A549 (cell line): Measurements from ENCODE around the gene MAGEF1. TPM values are rescaled to one million over a fixed set of nuclear protein-coding genes. Genes with fewer than 3 reads are reported as not detected.

Experiments used
- ATAC-seq, 2 experiments: fragments of 200-7000 bp in 1 of 2; fragments of >200 bp in 1 of 2; cut with Nextera tagmentation in 1 of 2; cut with Tn5 transposase in 1 of 2; 3 replicates each; pipeline versions ENCODE4 v1.8.0 to v1.9.1; 2018 to 2020; ENCODE audit warnings: mild to moderate bottlenecking in 1 of 2, moderate library complexity in 1 of 2
- CTCF ChIA-PET: fragments of 300-600 bp; sonication (Branson Sonifier 250); formaldehyde crosslinking; extraction: SDS; loops from one replicate; lab custom pipeline; 2021; ENCODE audit warnings: antibody characterized with exemption, inconsistent platforms; lab: Yijun Ruan, JAX
- POLR2A ChIA-PET: fragments of 350-600 bp; formaldehyde crosslinking; extraction: SDS; loops from one replicate; lab custom pipeline; 2021; ENCODE audit warnings: antibody characterized with exemption, inconsistent platforms; lab: Yijun Ruan, JAX
- DNase-seq, 2 experiments: peaks; one replicate each; pipeline versions ENCODE4 v3.0.0 to v3.0.0-alpha.2; 2011 to 2016; ENCODE audit warnings: low read depth in 1 of 2, low spot score in 1 of 2
- FAIRE-seq: peaks from 2 replicates; lab custom pipeline; 2011; peaks lifted over from hg19 to GRCh38; lab: Jason Lieb, UNC
- H3K27ac ChIP-seq, 2 experiments: fragments of >200 bp; sonication (Bioruptor Twin); formaldehyde crosslinking; 3 replicates each; pipeline ENCODE4 v1.5.1; 2016 to 2017
- H3K4me1 ChIP-seq: fragments of >200 bp; sonication (Bioruptor Twin); formaldehyde crosslinking; 3 replicates; pipeline ENCODE4 v1.6.1; 2016
- H3K4me2 ChIP-seq: fragments of >200 bp; sonication (Bioruptor Twin); formaldehyde crosslinking; 3 replicates; pipeline ENCODE4 v1.6.1; 2016
- H3K4me3 ChIP-seq: fragments of >200 bp; sonication (Bioruptor Twin); formaldehyde crosslinking; 3 replicates; pipeline ENCODE4 v1.5.1; 2016
- H3K9me3 ChIP-seq: fragments of >200 bp; sonication (Bioruptor Twin); formaldehyde crosslinking; 3 replicates; pipeline ENCODE4 v1.6.1; 2016
- CBX8 ChIP-seq: fragments of 200-600 bp; sonication (generic); IDR thresholded peaks from 2 replicates; pipeline ENCODE4 v1.6.1; 2016
- CHD2 ChIP-seq: fragments of 150-350 bp; IDR thresholded peaks from 2 replicates; pipeline ENCODE4 v1.6.1; 2014; ENCODE audit warnings: low read length; ENCODE audit not compliant: partially characterized antibody
- CTCF ChIP-seq: fragments of >200 bp; sonication (Bioruptor Twin); formaldehyde crosslinking; IDR thresholded peaks from 3 replicates; pipeline ENCODE4 v1.5.1; 2016
- E2F6 ChIP-seq: IDR thresholded peaks from 2 replicates; pipeline ENCODE4 v1.6.1; 2012; ENCODE audit warnings: low read depth, borderline replicate concordance
- EHF ChIP-seq: fragments of 250-450 bp; sonication (Bioruptor Pico); IDR thresholded peaks from 2 replicates; pipeline ENCODE4 v1.5.0; 2020; ENCODE audit warnings: mild to moderate bottlenecking
- EHMT2 ChIP-seq: fragments of 200-600 bp; sonication (generic); IDR thresholded peaks from 2 replicates; pipeline ENCODE4 v1.6.1; 2016; ENCODE audit warnings: antibody characterized with exemption, low read depth, mild to moderate bottlenecking, moderate library complexity
- EP300 ChIP-seq, 2 experiments: fragments of >200 bp; sonication (Bioruptor Twin); formaldehyde crosslinking; IDR thresholded peaks; 2 replicates in 1 of 2; 3 replicates in 1 of 2; pipeline ENCODE4 v1.6.1; 2016 to 2017
- FOSB ChIP-seq: fragments of 250-450 bp; sonication (Bioruptor Pico); IDR thresholded peaks from 2 replicates; pipeline ENCODE4 v1.5.0; 2020; ENCODE audit warnings: mild to moderate bottlenecking, moderate library complexity
- HMGXB4 ChIP-seq: fragments of 250-450 bp; sonication (Bioruptor Pico); IDR thresholded peaks from 2 replicates; pipeline ENCODE4 v1.5.0; 2021; ENCODE audit warnings: mild to moderate bottlenecking, moderate library complexity, borderline replicate concordance
- HOXB5 ChIP-seq: fragments of 250-450 bp; sonication (Bioruptor Pico); IDR thresholded peaks from 2 replicates; pipeline ENCODE4 v1.5.0; 2020; ENCODE audit warnings: mild to moderate bottlenecking, moderate library complexity
- NFE2L2 ChIP-seq: fragments of 150-350 bp; conservative IDR thresholded peaks from 2 replicates; pipeline ENCODE4 v1.6.1; 2014; ENCODE audit warnings: low read length
- PBX3 ChIP-seq: IDR thresholded peaks from 2 replicates; pipeline ENCODE4 v1.6.1; 2012
- POLR2A ChIP-seq: IDR thresholded peaks from 2 replicates; pipeline ENCODE4 v1.6.1; 2012; ENCODE audit warnings: mild to moderate bottlenecking, low read length
- POLR2AphosphoS2 ChIP-seq: conservative IDR thresholded peaks from 2 replicates; pipeline ENCODE4 v1.6.1; 2012; ENCODE audit warnings: low read length, improper control_type of control experiment, inconsistent platforms
- TFCP2L1 ChIP-seq: fragments of 250-450 bp; sonication (Bioruptor Pico); IDR thresholded peaks from 2 replicates; pipeline ENCODE4 v1.5.0; 2021; ENCODE audit warnings: mild to moderate bottlenecking
- TP53 ChIP-seq: fragments of 250-450 bp; sonication (Bioruptor Pico); IDR thresholded peaks from 2 replicates; pipeline ENCODE4 v1.5.0; 2021; ENCODE audit warnings: mild to moderate bottlenecking, moderate library complexity
- ZFP36 ChIP-seq: fragments of 450-650 bp; IDR thresholded peaks from 2 replicates; pipeline ENCODE4 v1.6.1; 2014; ENCODE audit warnings: borderline replicate concordance; ENCODE audit not compliant: partially characterized antibody
- ZSCAN20 ChIP-seq: fragments of 250-450 bp; sonication (Bioruptor Pico); IDR thresholded peaks from 2 replicates; pipeline ENCODE4 v1.8.0; 2022; ENCODE audit warnings: mild to moderate bottlenecking, moderate library complexity
- WGBS: methylation state at CpG from one replicate; pipeline ENCODE4 v1.1.6; 2017; ENCODE audit errors: missing lambda C conversion rate; 5-methylcytosine and 5-hydroxymethylcytosine counted together
- polyA plus RNA-seq, 4 experiments: library from polyadenylated mRNA; depleted of rRNA in 3 of 4; stranded (reverse); fragments of >200 nt; fragmentation: RNase III in 1 of 4; extraction: RNeasy Plus Mini Kit Qiagen cat#74134 plus additional on column Dnase treatment in 1 of 4; gene quantifications; 2 replicates in 3 of 4; 3 replicates in 1 of 4; pipeline ENCODE4 v1.2.3, GENCODE V29; 2011 to 2017
- TF ChIP-seq, protein P1 (sequence below): fragments of 200-600 bp; sonication (generic); IDR thresholded peaks from 2 replicates; pipeline ENCODE4 v1.6.1; 2016; ENCODE audit warnings: antibody characterized with exemption, mild to moderate bottlenecking, moderate library complexity
- TF ChIP-seq, protein P2 (sequence below): fragments of 150-350 bp; IDR thresholded peaks from 2 replicates; pipeline ENCODE4 v1.6.1; 2014; ENCODE audit warnings: low read depth, mild to moderate bottlenecking, low read length

The MAGEF1 gene
- polyA plus RNA-seq, 2 of the 4 experiments (the other 2 are of a cell fraction), result 19.6 to 30.8 TPM

DNA sequence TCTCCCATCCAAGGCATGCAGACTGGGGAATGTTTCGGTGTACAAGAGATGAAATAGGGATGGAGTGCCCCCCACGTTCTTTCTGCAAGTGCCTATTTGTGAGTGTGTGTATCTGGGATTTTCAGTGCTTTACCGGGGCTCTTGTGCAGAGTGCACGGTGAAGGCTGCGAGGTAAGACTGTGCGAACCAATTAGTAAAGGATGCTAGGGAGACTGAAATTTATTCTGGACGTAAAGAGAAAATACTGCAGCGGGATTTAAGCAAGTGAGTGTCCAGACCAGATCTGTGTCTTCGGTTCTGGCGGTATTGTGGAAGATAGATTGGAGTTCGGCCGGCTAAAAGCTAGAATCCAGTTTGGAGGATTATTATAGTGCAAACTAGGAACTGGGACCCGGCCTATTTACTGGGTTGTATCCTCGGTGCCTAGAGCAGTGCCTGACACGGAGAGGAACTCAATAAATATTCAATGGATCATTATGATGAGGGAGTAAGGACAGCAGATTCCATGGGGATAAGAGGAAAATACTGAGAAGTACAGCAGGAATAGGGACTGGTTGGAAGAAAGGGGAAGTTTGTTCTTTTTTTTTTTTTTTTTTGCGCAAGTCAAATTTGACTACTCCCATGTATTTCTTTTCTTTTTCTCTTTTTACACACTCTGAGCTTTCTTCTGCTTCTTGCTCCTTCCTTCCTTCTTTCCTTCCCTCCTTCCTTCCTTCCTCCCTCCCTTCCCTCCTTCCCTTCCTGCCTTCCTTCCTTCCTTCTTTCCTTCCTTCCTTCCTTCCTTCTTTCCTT is 580 bp upstream of the MAGEF1 start:
- H3K4me1 ChIP-seq, result peaks cover 17% of the 10 kb centered on the region; the same call in 2 of the 3 replicates
- POLR2A ChIA-PET, result interaction anchor here (0.7 to 2.0 kb wide), 4 partner anchors 12 to 151 kb away, joined by 3 to 9 read pairs (median 4); partner anchors contain the start of gene EPHB3
- H3K4me3 ChIP-seq, result peak overlapping the region; percentile 75
- no peaks in the 10 kb centered on the region for H3K9me3 ChIP-seq
- H3K27ac ChIP-seq, result peak overlapping the region; percentile 90 to 97
- ATAC-seq (peak in 1 of 2 experiments; percentile 74; a peak in 1 of 6 replicates), DNase-seq (no peak), FAIRE-seq (no peak)
- TF ChIP-seq E2F6 (0 out of 2 replicates have a peak, but pooled peaks have one; percentile 7), TFCP2L1 (CRISPR knock-in tag) (no peak)
- WGBS, result 8% methylated on average over 16 of the region's 16 CpGs
- H3K4me2 ChIP-seq, result peak overlapping the region; percentile 66
- CTCF ChIA-PET, result interaction anchor here (0.7 to 4.0 kb wide), 2 partner anchors 151 to 215 kb away, joined by 4 to 11 read pairs; partner anchors contain the start of gene EPHB3

DNA sequence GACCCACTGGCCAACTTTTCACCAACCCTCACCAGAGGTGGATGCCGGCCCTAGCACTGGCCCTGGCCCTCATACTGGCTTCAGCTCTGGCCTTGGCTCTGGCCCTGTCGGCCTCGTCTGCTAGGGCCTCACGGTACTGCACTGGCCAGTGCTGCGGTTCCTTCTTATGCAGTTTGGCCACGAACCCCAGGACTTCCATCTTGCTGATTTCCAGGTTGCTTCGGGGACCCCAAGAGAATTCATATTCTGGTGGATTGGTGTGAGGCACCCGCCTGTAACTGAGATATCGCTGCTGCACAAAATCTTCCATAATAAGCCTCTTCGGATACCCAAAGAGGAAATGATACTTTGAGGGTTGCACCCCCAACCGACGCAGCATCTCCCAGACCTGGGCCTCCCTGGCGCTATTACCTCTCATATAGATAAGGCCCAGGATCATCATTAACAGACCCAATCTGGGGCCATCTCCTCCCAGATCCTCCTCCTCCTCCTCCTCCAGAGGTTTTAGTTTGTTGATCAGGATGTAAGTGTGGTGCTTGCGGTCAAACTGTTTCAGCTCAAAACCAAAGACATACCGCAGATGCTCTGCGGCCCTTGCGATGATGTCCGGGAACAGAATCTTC is 883 bp downstream of the MAGEF1 start:
- Histone ChIP-seq H3K4me3 (peak overlapping the region; percentile 75), H3K9me3 (no peaks in the 10 kb centered on the region), H3K4me1 (peaks cover 6% of the 10 kb centered on the region; the same call in 1 of the 3 replicates), H3K4me2 (peak overlapping the region; percentile 77), H3K27ac (peak overlapping the region; percentile 90 to 97)
- ATAC-seq (peak in 1 of 2 experiments; percentile 34; a peak in 3 of 6 replicates), DNase-seq (peak in 1 of 2 experiments; percentile 11), FAIRE-seq (no peak)
- TF ChIP-seq EP300 (IDR thresholded peaks at IDR 0.05) (no peak), HOXB5 (CRISPR knock-in tag) (no peak), CHD2 (no peak), POLR2A (no peak), EHF (CRISPR knock-in tag) (no peak), NFE2L2 (no peak), ZSCAN20 (CRISPR knock-in tag) (no peak), PBX3 (no peak), TP53 (no peak)
- POLR2A ChIA-PET, result interaction anchor here (0.6 to 2.0 kb wide), 5 partner anchors 13 to 150 kb away, joined by 3 to 9 read pairs (median 5); partner anchors contain the start of gene EPHB3
- WGBS, result 9% methylated on average over 13 of the region's 18 CpGs
- CTCF ChIA-PET, result interaction anchor here (0.9 to 2.3 kb wide), 2 partner anchors 60 to 150 kb away, joined by 3 to 5 read pairs; no protein-coding TSS in a partner anchor

- ChIA-PET POLR2A (no interaction called here), CTCF (no interaction called here)
- Histone ChIP-seq H3K4me2 (no peak overlapping the region), H3K4me3 (no peak overlapping the region), H3K27ac (no peak overlapping the region), H3K9me3 (no peaks in the 10 kb centered on the region), H3K4me1 (no peaks in the 10 kb centered on the region)
- FAIRE-seq (no peak), DNase-seq (no peak), ATAC-seq (no peak)
- WGBS, result 86% methylated on average over 1 of the region's 1 CpG
- TF ChIP-seq CBX8, result no peak
- TF ChIP-seq, protein P1, sequence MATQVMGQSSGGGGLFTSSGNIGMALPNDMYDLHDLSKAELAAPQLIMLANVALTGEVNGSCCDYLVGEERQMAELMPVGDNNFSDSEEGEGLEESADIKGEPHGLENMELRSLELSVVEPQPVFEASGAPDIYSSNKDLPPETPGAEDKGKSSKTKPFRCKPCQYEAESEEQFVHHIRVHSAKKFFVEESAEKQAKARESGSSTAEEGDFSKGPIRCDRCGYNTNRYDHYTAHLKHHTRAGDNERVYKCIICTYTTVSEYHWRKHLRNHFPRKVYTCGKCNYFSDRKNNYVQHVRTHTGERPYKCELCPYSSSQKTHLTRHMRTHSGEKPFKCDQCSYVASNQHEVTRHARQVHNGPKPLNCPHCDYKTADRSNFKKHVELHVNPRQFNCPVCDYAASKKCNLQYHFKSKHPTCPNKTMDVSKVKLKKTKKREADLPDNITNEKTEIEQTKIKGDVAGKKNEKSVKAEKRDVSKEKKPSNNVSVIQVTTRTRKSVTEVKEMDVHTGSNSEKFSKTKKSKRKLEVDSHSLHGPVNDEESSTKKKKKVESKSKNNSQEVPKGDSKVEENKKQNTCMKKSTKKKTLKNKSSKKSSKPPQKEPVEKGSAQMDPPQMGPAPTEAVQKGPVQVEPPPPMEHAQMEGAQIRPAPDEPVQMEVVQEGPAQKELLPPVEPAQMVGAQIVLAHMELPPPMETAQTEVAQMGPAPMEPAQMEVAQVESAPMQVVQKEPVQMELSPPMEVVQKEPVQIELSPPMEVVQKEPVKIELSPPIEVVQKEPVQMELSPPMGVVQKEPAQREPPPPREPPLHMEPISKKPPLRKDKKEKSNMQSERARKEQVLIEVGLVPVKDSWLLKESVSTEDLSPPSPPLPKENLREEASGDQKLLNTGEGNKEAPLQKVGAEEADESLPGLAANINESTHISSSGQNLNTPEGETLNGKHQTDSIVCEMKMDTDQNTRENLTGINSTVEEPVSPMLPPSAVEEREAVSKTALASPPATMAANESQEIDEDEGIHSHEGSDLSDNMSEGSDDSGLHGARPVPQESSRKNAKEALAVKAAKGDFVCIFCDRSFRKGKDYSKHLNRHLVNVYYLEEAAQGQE, result no peak
- TF ChIP-seq, protein P2, sequence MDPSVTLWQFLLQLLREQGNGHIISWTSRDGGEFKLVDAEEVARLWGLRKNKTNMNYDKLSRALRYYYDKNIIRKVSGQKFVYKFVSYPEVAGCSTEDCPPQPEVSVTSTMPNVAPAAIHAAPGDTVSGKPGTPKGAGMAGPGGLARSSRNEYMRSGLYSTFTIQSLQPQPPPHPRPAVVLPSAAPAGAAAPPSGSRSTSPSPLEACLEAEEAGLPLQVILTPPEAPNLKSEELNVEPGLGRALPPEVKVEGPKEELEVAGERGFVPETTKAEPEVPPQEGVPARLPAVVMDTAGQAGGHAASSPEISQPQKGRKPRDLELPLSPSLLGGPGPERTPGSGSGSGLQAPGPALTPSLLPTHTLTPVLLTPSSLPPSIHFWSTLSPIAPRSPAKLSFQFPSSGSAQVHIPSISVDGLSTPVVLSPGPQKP, result no peak
- TF ChIP-seq EHMT2, result no peak
- no peak for TF ChIP-seq NFE2L2
- no peak for TF ChIP-seq CTCF
- no peak for TF ChIP-seq POLR2AphosphoS2
- no peak for TF ChIP-seq FOSB (CRISPR knock-in tag)
- TF ChIP-seq ZFP36, result no peak
- no peak for TF ChIP-seq HMGXB4
These were observed 8.2 kb downstream of the MAGEF1 start for GRCh38 chr3:184703657-184704056.
